Activated naive CD8-positive, alpha-beta T cell treated with anti-CD3 and anti-CD28 coated beads, Interleukin-2, amount 50 U/mL, for 24 hours (primary cell): ENCODE measurements around the gene KCNN3.

Experiments
- ATAC-seq: fragments of 150-1000 bp; cut with Tn5 transposase; one replicate; pipeline ENCODE4 v1.10.0; 2021
- DNase-seq: peaks from one replicate; pipeline ENCODE4 v3.0.0; 2021
- H3K27ac Mint-ChIP-seq: one replicate; pipeline ENCODE4 v1.8.0; 2021; ENCODE audit warnings: mild to moderate bottlenecking, mixed read lengths
- H3K27me3 Mint-ChIP-seq: one replicate; pipeline ENCODE4 v1.8.0; 2021; ENCODE audit warnings: mixed read lengths
- H3K36me3 Mint-ChIP-seq: one replicate; pipeline ENCODE4 v1.8.0; 2021; ENCODE audit warnings: low read depth, mixed read lengths
- H3K4me1 Mint-ChIP-seq: one replicate; pipeline ENCODE4 v1.8.0; 2021; ENCODE audit warnings: mixed read lengths
- H3K4me3 Mint-ChIP-seq: one replicate; pipeline ENCODE4 v1.8.0; 2021; ENCODE audit warnings: mild to moderate bottlenecking, moderate library complexity, mixed read lengths
- H3K9me3 Mint-ChIP-seq: one replicate; pipeline ENCODE4 v1.8.0; 2021; ENCODE audit warnings: mixed read lengths

KCNN3 gene

GRCh38 chr1:154832384-154832783 is 37.7 kb downstream of the KCNN3 start:
- H3K27ac Mint-ChIP-seq, result no peak overlapping the region
- DNase-seq, result no peak
- peaks cover 14% of the 10 kb centered on the region for H3K27me3 Mint-ChIP-seq
- H3K9me3 Mint-ChIP-seq, result no peaks in the 10 kb centered on the region
- no peaks in the 10 kb centered on the region for H3K4me1 Mint-ChIP-seq
- no peaks in the 10 kb centered on the region for H3K36me3 Mint-ChIP-seq
- no peak for ATAC-seq
- H3K4me3 Mint-ChIP-seq, result no peak overlapping the region

- Mint-ChIP-seq H3K4me3 (no peak overlapping the region), H3K36me3 (no peaks in the 10 kb centered on the region), H3K27ac (no peak overlapping the region), H3K27me3 (peaks cover 6% of the 10 kb centered on the region), H3K9me3 (no peaks in the 10 kb centered on the region), H3K4me1 (no peaks in the 10 kb centered on the region)
- DNase-seq (no peak), ATAC-seq (no peak)
Measured at GRCh38 chr1:154831462-154831861, 38.6 kb downstream of the KCNN3 start.

- H3K27me3 Mint-ChIP-seq, result no peaks in the 10 kb centered on the region
- ATAC-seq (no peak), DNase-seq (no peak)
- H3K4me3 Mint-ChIP-seq, result no peak overlapping the region
- no peaks in the 10 kb centered on the region for H3K9me3 Mint-ChIP-seq
- H3K27ac Mint-ChIP-seq, result no peak overlapping the region
- H3K4me1 Mint-ChIP-seq, result no peaks in the 10 kb centered on the region
- H3K36me3 Mint-ChIP-seq, result no peaks in the 10 kb centered on the region
Measured at GRCh38 chr1:154829062-154829461, 41.0 kb downstream of the KCNN3 start.

- Mint-ChIP-seq H3K4me3 (no peak overlapping the region), H3K4me1 (peaks cover 11% of the 10 kb centered on the region), H3K27me3 (no peaks in the 10 kb centered on the region), H3K27ac (no peak overlapping the region), H3K36me3 (no peaks in the 10 kb centered on the region), H3K9me3 (no peaks in the 10 kb centered on the region)
- DNase-seq (no peak), ATAC-seq (no peak)
Measured at GRCh38 chr1:154824179-154825000, 45.7 kb downstream of the KCNN3 start.

- Mint-ChIP-seq H3K27me3 (no peaks in the 10 kb centered on the region), H3K36me3 (no peaks in the 10 kb centered on the region)
- no peak for ATAC-seq
Measured at GRCh38 chr1:154822717-154823116, 47.4 kb downstream of the KCNN3 start.

GRCh38 chr1:154822233-154822632 is 47.8 kb downstream of the KCNN3 start:
- DNase-seq, result no peak
- ATAC-seq, result no peak
- Mint-ChIP-seq H3K9me3 (no peaks in the 10 kb centered on the region), H3K27ac (no peak overlapping the region), H3K4me3 (no peak overlapping the region), H3K36me3 (no peaks in the 10 kb centered on the region), H3K27me3 (no peaks in the 10 kb centered on the region), H3K4me1 (peaks cover 11% of the 10 kb centered on the region)

More at GRCh38 chr1:154822717-154823116, 47.4 kb downstream of the KCNN3 start:
- no peaks in the 10 kb centered on the region for H3K9me3 Mint-ChIP-seq
- DNase-seq, result no peak
- no peak overlapping the region for H3K4me3 Mint-ChIP-seq
- H3K27ac Mint-ChIP-seq, result no peak overlapping the region
- peaks cover 11% of the 10 kb centered on the region for H3K4me1 Mint-ChIP-seq

GRCh38 chr1:154821083-154821482 is 49.0 kb downstream of the KCNN3 start:
- no peak for DNase-seq

GRCh38 chr1:154820646-154821045 is 49.4 kb downstream of the KCNN3 start:
- H3K27me3 Mint-ChIP-seq, result peaks cover 3% of the 10 kb centered on the region
- H3K9me3 Mint-ChIP-seq, result no peaks in the 10 kb centered on the region
- H3K36me3 Mint-ChIP-seq, result no peaks in the 10 kb centered on the region
- ATAC-seq (no peak), DNase-seq (no peak)
- H3K4me1 Mint-ChIP-seq, result peaks cover 11% of the 10 kb centered on the region
- no peak overlapping the region for H3K27ac Mint-ChIP-seq
- H3K4me3 Mint-ChIP-seq, result no peak overlapping the region

More at GRCh38 chr1:154821083-154821482, 49.0 kb downstream of the KCNN3 start:
- no peak overlapping the region for H3K4me3 Mint-ChIP-seq
- H3K36me3 Mint-ChIP-seq, result no peaks in the 10 kb centered on the region
- H3K27ac Mint-ChIP-seq, result no peak overlapping the region
- ATAC-seq, result no peak
- H3K4me1 Mint-ChIP-seq, result peaks cover 11% of the 10 kb centered on the region
- no peaks in the 10 kb centered on the region for H3K9me3 Mint-ChIP-seq
- peaks cover 3% of the 10 kb centered on the region for H3K27me3 Mint-ChIP-seq

- Mint-ChIP-seq H3K27me3 (peaks cover 3% of the 10 kb centered on the region), H3K4me3 (no peak overlapping the region), H3K9me3 (no peaks in the 10 kb centered on the region), H3K36me3 (no peaks in the 10 kb centered on the region), H3K27ac (no peak overlapping the region), H3K4me1 (peaks cover 11% of the 10 kb centered on the region)
- ATAC-seq, result peak; percentile 67
- DNase-seq, result peak; percentile 34
Measured at GRCh38 chr1:154819628-154820590, 50.2 kb downstream of the KCNN3 start.

- Mint-ChIP-seq H3K9me3 (no peaks in the 10 kb centered on the region), H3K27ac (no peak overlapping the region), H3K27me3 (peaks cover 3% of the 10 kb centered on the region)
Measured at GRCh38 chr1:154818911-154819310, 51.2 kb downstream of the KCNN3 start.

GRCh38 chr1:154816937-154817336 is 53.1 kb downstream of the KCNN3 start:
- Mint-ChIP-seq H3K4me1 (peaks cover 11% of the 10 kb centered on the region), H3K27me3 (peaks cover 3% of the 10 kb centered on the region), H3K36me3 (no peaks in the 10 kb centered on the region), H3K9me3 (no peaks in the 10 kb centered on the region), H3K27ac (no peak overlapping the region), H3K4me3 (no peak overlapping the region)
- DNase-seq (no peak), ATAC-seq (no peak)

More at GRCh38 chr1:154818911-154819310, 51.2 kb downstream of the KCNN3 start:
- H3K4me3 Mint-ChIP-seq, result no peak overlapping the region
- DNase-seq (no peak), ATAC-seq (no peak)
- peaks cover 11% of the 10 kb centered on the region for H3K4me1 Mint-ChIP-seq
- H3K36me3 Mint-ChIP-seq, result no peaks in the 10 kb centered on the region

GRCh38 chr1:154816369-154816768 is 53.7 kb downstream of the KCNN3 start:
- DNase-seq, result no peak
- Mint-ChIP-seq H3K4me3 (no peak overlapping the region), H3K4me1 (peaks cover 11% of the 10 kb centered on the region), H3K27me3 (peaks cover 3% of the 10 kb centered on the region), H3K9me3 (no peaks in the 10 kb centered on the region), H3K27ac (no peak overlapping the region), H3K36me3 (no peaks in the 10 kb centered on the region)
- ATAC-seq, result no peak

- Mint-ChIP-seq H3K4me1 (peaks cover 17% of the 10 kb centered on the region), H3K36me3 (no peaks in the 10 kb centered on the region), H3K27ac (no peak overlapping the region), H3K4me3 (no peak overlapping the region), H3K27me3 (peaks cover 3% of the 10 kb centered on the region), H3K9me3 (no peaks in the 10 kb centered on the region)
- ATAC-seq, result no peak
- DNase-seq, result no peak
Measured at GRCh38 chr1:154813846-154814505, 56.1 kb downstream of the KCNN3 start.

GRCh38 chr1:154813300-154813816 is 56.7 kb downstream of the KCNN3 start:
- Mint-ChIP-seq H3K36me3 (no peaks in the 10 kb centered on the region), H3K9me3 (no peaks in the 10 kb centered on the region), H3K4me3 (no peak overlapping the region), H3K27ac (no peak overlapping the region), H3K4me1 (peaks cover 17% of the 10 kb centered on the region), H3K27me3 (peaks cover 3% of the 10 kb centered on the region)
- DNase-seq, result no peak
- no peak for ATAC-seq
